Measurements from ENCODE around the gene CHP1. TPM values are rescaled to one million over a fixed set of nuclear protein-coding genes. Genes with fewer than 3 reads are reported as not detected.
A peak's percentile ranks its signal among the peaks of the same experiment; 100 is the strongest.

Gene CHP1
- total RNA-seq, 1 experiment from 2014 or later = 97.7 TPM

- no peak overlapping the region for H4K5ac ChIP-seq (ENCODE audit: insufficient read length, low read depth, low read length)
- H3K36me3 Mint-ChIP-seq (ENCODE audit: insufficient read depth in 1 of 3, low read depth in 3 of 3) = peaks cover 16 to 27% (median 21%) of the 10 kb centered on the region in 3 experiments
- H3K23me2 ChIP-seq (ENCODE audit: insufficient read length, low read depth, low read length, poor library complexity, severe bottlenecking) = peaks cover 10% of the 10 kb centered on the region
- H4K91ac ChIP-seq (ENCODE audit: insufficient read length, low read depth, low read length) = no peak overlapping the region
- no peak overlapping the region for H3K27ac ChIP-seq (ENCODE audit: insufficient read length, low read depth, low read length)
- H2BK20ac ChIP-seq (ENCODE audit: low read depth, low read length, poor library complexity, severe bottlenecking) = no peak overlapping the region
- WGBS (ENCODE audit: extremely low coverage, insufficient read length, low lambda C conversion rate) = no CpG with 5 or more reads among the region's 6 CpGs
- H2BK120ac ChIP-seq (ENCODE audit: low read depth, low read length, poor library complexity, severe bottlenecking) = no peak overlapping the region
- H3K56ac ChIP-seq (ENCODE audit: insufficient read length, low read depth, low read length) = no peak overlapping the region
- H2AK5ac ChIP-seq (ENCODE audit: insufficient read length, low read length) = no peak overlapping the region
- H3K27me3 ChIP-seq (ENCODE audit: insufficient read depth, low read length) = no peaks in the 10 kb centered on the region
- H3K27me3 Mint-ChIP-seq (ENCODE audit: low read depth) = no peaks in the 10 kb centered on the region
- no peaks in the 10 kb centered on the region for H4K20me1 ChIP-seq (ENCODE audit: control insufficient read depth, insufficient read depth, insufficient read length)
- H2BK5ac ChIP-seq (ENCODE audit: insufficient read length, low read length) = no peak overlapping the region
- no peak overlapping the region for H4K8ac ChIP-seq (replicated peaks; ENCODE audit: insufficient read length, low read depth, low read length)
- H3K79me1 ChIP-seq (ENCODE audit: insufficient read depth, low read depth, low read length, poor library complexity, severe bottlenecking) = no peaks in the 10 kb centered on the region
- peak overlapping the region; percentile 88 for H3K4me2 ChIP-seq (ENCODE audit: insufficient read depth, insufficient read length, low read length)
- H3K23ac ChIP-seq (ENCODE audit: insufficient read length, low read depth, low read length) = no peak overlapping the region
- no peak overlapping the region for H3K18ac ChIP-seq (ENCODE audit: insufficient read length, low read depth, low read length)
- no peaks in the 10 kb centered on the region for H3K4me1 ChIP-seq (ENCODE audit: insufficient read depth, low read length)
- H3K9me3 Mint-ChIP-seq = no peaks in the 10 kb centered on the region
- no peak for DNase-seq
- no peak overlapping the region for H3K4ac ChIP-seq (ENCODE audit: low read depth, low read length)
- peak overlapping the region; percentile 99 to 100 for H3K4me3 Mint-ChIP-seq
- TF ChIP-seq CTCF (conservative IDR thresholded peaks at IDR 0.05) = no peak
- H3K9me3 ChIP-seq (ENCODE audit: control insufficient read depth, low read depth, low read length) = no peaks in the 10 kb centered on the region
- H3T11ph ChIP-seq (ENCODE audit: low read length) = no peak overlapping the region
- no peak overlapping the region for H3K14ac ChIP-seq (ENCODE audit: insufficient read depth, low read length)
- no peak overlapping the region for H2BK15ac ChIP-seq (ENCODE audit: low read depth, low read length)
- H2AFZ ChIP-seq (ENCODE audit: low read length) = no peak overlapping the region
- H2BK12ac ChIP-seq (ENCODE audit: insufficient read length, low read depth, low read length) = no peak overlapping the region
- H3K79me2 ChIP-seq (ENCODE audit: insufficient read depth, low read length) = peaks cover 9% of the 10 kb centered on the region; the same call in 1 of the 2 replicates
- peak overlapping the region; percentile 89 for H3K9ac ChIP-seq (ENCODE audit: extremely low read depth, insufficient read length, low read length)
- peaks cover 15 to 22% of the 10 kb centered on the region in 2 experiments for H3K4me1 Mint-ChIP-seq
- peak overlapping the region in 2 of 3 experiments; percentile 9 to 27; a peak in 2 of 7 replicates for H3K27ac Mint-ChIP-seq
Measured at GRCh38 chr15:41331281-41331680, 100.2 kb downstream of the CHP1 start.

Other genes starting within 250 kb of the CHP1 start
- gene INO80, start 115.0 kb upstream of the CHP1 start, total RNA-seq (2021) = 25.6 and 29.2 TPM in 2 replicates
- gene EXD1, start 511 bp upstream of the CHP1 start, total RNA-seq (2021) = not detected in 2 replicates
- gene OIP5, start 101.3 kb downstream of the CHP1 start, total RNA-seq (2021) = 30.9 and 33.3 TPM in 2 replicates
- gene NUSAP1, start 101.6 kb downstream of the CHP1 start, total RNA-seq (2021) = 157 and 158 TPM in 2 replicates
- gene NDUFAF1, start 171.2 kb downstream of the CHP1 start, total RNA-seq (2021) = 15.5 and 17.3 TPM in 2 replicates
- gene RTF1, start 185.8 kb downstream of the CHP1 start, total RNA-seq (2021) = 45.7 and 49.5 TPM in 2 replicates